Type B pancreatic cell (in vitro differentiated cells): ENCODE results near the gene PLXNA1. TPM values are rescaled to one million over a fixed set of nuclear protein-coding genes. Genes with fewer than 3 reads are reported as not detected.

Experiments
- DNase-seq: peaks from one replicate; pipeline ENCODE4 v3.0.0; 2021; ENCODE audit warnings: mixed read lengths; ENCODE audit not compliant: unreplicated experiment; ENCODE audit errors: extremely low spot score
- H3K27ac Mint-ChIP-seq: 2 replicates; pipeline ENCODE4 v1.8.0; 2021; ENCODE audit warnings: mild to moderate bottlenecking, mixed read lengths
- H3K27me3 Mint-ChIP-seq: 2 replicates; pipeline ENCODE4 v1.8.0; 2021; ENCODE audit warnings: mixed read lengths
- H3K36me3 Mint-ChIP-seq: 2 replicates; pipeline ENCODE4 v1.8.0; 2021; ENCODE audit warnings: mixed read lengths
- H3K4me1 Mint-ChIP-seq: one replicate; pipeline ENCODE4 v1.8.0; 2021; ENCODE audit warnings: mixed read lengths; ENCODE audit not compliant: unreplicated experiment
- H3K4me3 Mint-ChIP-seq: 2 replicates; pipeline ENCODE4 v1.8.0; 2021; ENCODE audit warnings: mild to moderate bottlenecking, mixed read lengths
- H3K9me3 Mint-ChIP-seq: 2 replicates; pipeline ENCODE4 v1.8.0; 2021; ENCODE audit warnings: mixed read lengths
- total RNA-seq: library from RNA; stranded (reverse); gene quantifications from 2 replicates; pipeline ENCODE4 v1.2.1, GENCODE V29; 2021; ENCODE audit warnings: low replicate concordance
- TF ChIP-seq, protein P1 (sequence below): fragments of 200-600 bp; sonication (generic); conservative IDR thresholded peaks from 2 replicates; pipeline ENCODE4 v1.5.0; 2021; ENCODE audit warnings: antibody characterized with exemption, mild to moderate bottlenecking

PLXNA1 gene
- total RNA-seq, 1 donor from 2014 or later = 59.2 TPM

DNA sequence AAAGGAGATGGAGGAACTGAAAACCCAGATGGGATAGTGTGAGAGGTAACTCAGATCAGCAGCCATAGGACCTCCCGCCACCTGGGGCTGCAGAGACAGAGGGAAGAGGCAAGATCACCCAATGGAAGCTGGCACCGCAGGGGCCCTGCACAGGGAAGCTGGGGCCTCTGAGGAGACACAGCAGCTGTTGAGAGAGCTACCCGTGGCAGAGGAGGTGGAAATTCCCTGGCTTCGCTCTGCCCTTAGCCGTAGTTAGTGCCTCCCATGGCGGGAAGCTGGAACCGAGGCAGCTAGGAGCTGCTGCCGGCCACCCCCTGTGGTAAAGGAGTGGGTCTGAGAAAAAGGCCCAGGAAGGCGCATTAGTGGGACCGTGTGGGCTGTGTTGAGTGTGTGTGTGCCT is 18.0 kb upstream of the PLXNA1 start:
- peaks cover 36% of the 10 kb centered on the region for H3K4me1 Mint-ChIP-seq

DNA sequence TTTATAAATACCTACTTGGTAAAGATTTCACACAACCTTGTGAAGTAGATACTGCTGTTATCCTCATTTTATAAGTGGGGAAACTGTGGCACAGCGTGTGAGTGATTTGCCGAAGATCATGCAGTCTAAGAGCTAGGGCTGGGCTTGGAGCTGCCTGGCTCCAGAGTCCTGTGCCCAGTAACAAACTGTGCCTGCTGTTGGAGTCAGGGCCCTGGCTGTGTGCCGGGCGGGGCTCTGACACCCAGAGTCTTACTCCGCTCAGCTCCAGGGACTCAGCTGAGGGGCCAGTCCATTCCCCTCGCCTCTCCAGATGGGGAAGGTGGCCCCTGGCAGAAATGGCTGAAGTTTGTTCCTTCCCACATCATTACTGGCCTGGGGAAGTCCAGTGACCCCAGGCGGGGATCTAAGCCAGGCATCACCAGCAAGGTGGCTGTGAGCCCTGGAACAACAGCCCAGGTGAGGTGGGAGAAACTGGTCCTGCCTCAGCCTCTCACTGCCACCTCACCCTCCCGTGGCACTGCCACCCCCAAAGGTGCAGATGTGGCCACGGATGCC is 17.3 kb upstream of the PLXNA1 start:
- H3K36me3 Mint-ChIP-seq = no peaks in the 10 kb centered on the region
- no peaks in the 10 kb centered on the region for H3K27me3 Mint-ChIP-seq
- no peaks in the 10 kb centered on the region for H3K9me3 Mint-ChIP-seq
- no peak for DNase-seq
- no peak overlapping the region for H3K4me3 Mint-ChIP-seq
- H3K27ac Mint-ChIP-seq = no peak overlapping the region
- peaks cover 36% of the 10 kb centered on the region for H3K4me1 Mint-ChIP-seq
- TF ChIP-seq, protein P1, sequence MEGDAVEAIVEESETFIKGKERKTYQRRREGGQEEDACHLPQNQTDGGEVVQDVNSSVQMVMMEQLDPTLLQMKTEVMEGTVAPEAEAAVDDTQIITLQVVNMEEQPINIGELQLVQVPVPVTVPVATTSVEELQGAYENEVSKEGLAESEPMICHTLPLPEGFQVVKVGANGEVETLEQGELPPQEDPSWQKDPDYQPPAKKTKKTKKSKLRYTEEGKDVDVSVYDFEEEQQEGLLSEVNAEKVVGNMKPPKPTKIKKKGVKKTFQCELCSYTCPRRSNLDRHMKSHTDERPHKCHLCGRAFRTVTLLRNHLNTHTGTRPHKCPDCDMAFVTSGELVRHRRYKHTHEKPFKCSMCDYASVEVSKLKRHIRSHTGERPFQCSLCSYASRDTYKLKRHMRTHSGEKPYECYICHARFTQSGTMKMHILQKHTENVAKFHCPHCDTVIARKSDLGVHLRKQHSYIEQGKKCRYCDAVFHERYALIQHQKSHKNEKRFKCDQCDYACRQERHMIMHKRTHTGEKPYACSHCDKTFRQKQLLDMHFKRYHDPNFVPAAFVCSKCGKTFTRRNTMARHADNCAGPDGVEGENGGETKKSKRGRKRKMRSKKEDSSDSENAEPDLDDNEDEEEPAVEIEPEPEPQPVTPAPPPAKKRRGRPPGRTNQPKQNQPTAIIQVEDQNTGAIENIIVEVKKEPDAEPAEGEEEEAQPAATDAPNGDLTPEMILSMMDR = no peak

More for the DNA sequence above, 18.0 kb upstream of the PLXNA1 start:
- Mint-ChIP-seq H3K36me3 (peaks cover 4% of the 10 kb centered on the region), H3K4me3 (no peak overlapping the region), H3K27me3 (peaks cover 3% of the 10 kb centered on the region), H3K27ac (no peak overlapping the region), H3K9me3 (no peaks in the 10 kb centered on the region)
- DNase-seq = no peak
- TF ChIP-seq, protein P1 = no peak

DNA sequence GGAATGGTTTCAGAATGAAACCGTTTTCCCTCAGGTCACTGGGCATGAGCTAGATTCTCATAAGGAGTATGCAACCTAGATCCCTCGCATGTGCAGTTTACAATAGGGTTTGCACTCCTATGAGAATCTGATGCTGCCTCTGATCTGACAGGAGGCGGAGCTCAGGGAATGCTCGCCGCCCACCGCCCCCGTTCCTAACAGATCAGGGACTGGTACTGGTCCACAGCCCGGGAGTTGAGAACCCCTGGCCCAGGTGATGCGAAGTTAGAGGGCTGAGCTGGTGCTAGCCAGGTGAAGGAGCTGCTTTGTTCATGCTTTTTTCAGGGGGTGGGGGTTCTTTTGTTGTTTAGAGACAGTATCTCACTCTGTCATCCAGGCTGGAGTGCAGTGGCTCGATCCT is 15.5 kb upstream of the PLXNA1 start:
- TF ChIP-seq, protein P1 = no peak
- DNase-seq = no peak
- Mint-ChIP-seq H3K4me3 (no peak overlapping the region), H3K27me3 (no peaks in the 10 kb centered on the region), H3K9me3 (no peaks in the 10 kb centered on the region), H3K27ac (no peak overlapping the region), H3K4me1 (peaks cover 32% of the 10 kb centered on the region), H3K36me3 (no peaks in the 10 kb centered on the region)

DNA sequence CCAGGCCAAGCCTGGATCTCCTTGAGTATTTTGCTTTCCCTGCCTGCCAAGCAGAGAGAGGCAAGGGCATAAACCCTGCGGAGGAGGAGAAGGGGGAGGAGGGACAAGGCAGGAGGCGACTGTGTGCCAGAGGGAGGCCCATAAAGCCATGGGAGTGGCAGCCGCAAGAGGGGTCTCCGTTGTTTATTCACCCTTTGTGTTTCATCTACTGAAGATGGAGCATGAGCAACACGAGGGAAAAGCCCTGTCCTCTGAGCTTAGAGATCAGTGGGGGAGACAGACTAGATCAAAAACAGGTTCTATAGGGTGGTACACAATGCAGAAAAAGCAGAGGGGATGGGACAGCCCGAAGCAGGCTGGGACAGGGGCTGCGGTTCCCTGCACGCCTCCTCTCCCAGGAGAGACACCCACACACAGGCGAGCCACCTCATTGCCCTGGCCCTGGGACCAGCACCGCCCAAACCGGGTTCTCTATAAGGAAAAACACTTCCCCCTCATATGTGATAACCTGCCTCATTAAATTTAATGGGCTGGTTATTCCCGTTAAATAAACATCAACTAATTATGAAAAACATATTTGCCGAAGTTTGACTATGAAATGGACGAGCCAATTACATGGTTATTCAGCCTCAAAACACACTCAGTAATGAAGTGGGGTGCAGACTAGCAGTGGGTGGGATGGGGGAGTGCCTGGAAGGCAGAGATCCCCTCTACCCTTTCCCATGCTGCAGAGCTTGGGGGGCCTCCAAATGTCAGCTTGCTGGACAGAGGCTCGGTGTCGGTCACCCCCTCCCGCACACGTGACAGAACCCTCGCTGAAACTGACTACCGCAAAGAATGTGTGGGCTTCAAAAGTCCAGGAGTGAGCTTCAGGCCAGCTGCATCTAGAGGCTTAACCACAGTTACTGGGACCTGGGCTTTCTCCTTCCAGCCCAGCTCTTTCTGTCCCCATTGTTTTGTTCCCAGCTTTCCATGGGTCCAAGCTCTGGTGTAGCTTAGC is 14.2 kb upstream of the PLXNA1 start:
- no peaks in the 10 kb centered on the region for H3K27me3 Mint-ChIP-seq
- DNase-seq = no peak
- TF ChIP-seq, protein P1 = no peak
- no peak overlapping the region for H3K27ac Mint-ChIP-seq
- no peak overlapping the region for H3K4me3 Mint-ChIP-seq
- H3K36me3 Mint-ChIP-seq = no peaks in the 10 kb centered on the region
- no peaks in the 10 kb centered on the region for H3K9me3 Mint-ChIP-seq
- H3K4me1 Mint-ChIP-seq = peaks cover 32% of the 10 kb centered on the region

DNA sequence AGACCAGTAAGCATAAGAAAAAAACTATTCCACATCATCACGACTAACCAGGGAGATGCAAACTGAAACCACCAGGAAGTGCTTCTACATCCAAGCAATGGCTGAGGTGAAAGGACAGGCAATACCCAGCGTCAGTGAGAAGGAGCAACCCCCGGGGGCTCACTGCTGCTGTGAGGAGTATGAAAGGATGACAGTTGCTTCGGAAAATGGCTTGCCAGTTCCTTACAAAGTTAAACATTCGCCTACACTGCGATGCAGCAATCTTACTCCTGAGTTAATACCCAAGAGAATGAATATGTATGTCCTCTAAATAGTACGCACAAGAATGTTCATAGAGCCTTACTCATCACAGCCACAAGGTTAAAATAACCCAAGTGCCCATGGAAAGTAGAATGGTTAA is 13.3 kb upstream of the PLXNA1 start:
- Mint-ChIP-seq H3K27ac (no peak overlapping the region), H3K27me3 (peaks cover 3% of the 10 kb centered on the region), H3K4me3 (no peak overlapping the region), H3K4me1 (peaks cover 32% of the 10 kb centered on the region), H3K36me3 (no peaks in the 10 kb centered on the region), H3K9me3 (peaks cover 6% of the 10 kb centered on the region)
- DNase-seq = no peak
- TF ChIP-seq, protein P1 = no peak
